ENCODE results near the gene VGLL1. TPM values are rescaled to one million over a fixed set of nuclear protein-coding genes. Genes with fewer than 3 reads are reported as not detected.

Gene VGLL1, protein sequence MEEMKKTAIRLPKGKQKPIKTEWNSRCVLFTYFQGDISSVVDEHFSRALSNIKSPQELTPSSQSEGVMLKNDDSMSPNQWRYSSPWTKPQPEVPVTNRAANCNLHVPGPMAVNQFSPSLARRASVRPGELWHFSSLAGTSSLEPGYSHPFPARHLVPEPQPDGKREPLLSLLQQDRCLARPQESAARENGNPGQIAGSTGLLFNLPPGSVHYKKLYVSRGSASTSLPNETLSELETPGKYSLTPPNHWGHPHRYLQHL
- total RNA-seq = not detected
- long read RNA-seq, donor 1 = 0 reads
- long read RNA-seq, donor 2 = 0 reads

GRCh38 chrX:136531951-136532350 lies at the start of gene VGLL1:
Gene VGLL1, plus strand, starts transcription at chrX:136532215. Its CDS starts 3,806 bp downstream, at chrX:136536021.
- no peak within 1 kb of the TSS for H3K4me3 ChIP-seq
- DNase-seq (no peak), ATAC-seq (no peak)
- H3K9me3 ChIP-seq = no peaks in the 10 kb centered on the region
- H3K4me1 ChIP-seq (ENCODE audit: low read depth) = no peaks in the 10 kb centered on the region
- TF ChIP-seq, protein P1, sequence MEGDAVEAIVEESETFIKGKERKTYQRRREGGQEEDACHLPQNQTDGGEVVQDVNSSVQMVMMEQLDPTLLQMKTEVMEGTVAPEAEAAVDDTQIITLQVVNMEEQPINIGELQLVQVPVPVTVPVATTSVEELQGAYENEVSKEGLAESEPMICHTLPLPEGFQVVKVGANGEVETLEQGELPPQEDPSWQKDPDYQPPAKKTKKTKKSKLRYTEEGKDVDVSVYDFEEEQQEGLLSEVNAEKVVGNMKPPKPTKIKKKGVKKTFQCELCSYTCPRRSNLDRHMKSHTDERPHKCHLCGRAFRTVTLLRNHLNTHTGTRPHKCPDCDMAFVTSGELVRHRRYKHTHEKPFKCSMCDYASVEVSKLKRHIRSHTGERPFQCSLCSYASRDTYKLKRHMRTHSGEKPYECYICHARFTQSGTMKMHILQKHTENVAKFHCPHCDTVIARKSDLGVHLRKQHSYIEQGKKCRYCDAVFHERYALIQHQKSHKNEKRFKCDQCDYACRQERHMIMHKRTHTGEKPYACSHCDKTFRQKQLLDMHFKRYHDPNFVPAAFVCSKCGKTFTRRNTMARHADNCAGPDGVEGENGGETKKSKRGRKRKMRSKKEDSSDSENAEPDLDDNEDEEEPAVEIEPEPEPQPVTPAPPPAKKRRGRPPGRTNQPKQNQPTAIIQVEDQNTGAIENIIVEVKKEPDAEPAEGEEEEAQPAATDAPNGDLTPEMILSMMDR (IDR thresholded peaks at IDR 0.05) = no peak
- intact Hi-C loops (cut with DNase I, micrococcal nuclease) = no loop called here
- no peaks in the 10 kb centered on the region for H3K36me3 ChIP-seq (ENCODE audit: low read depth)

- no peak for ATAC-seq
- no peak within 1 kb of the TSS for H3K4me3 ChIP-seq
- DNase-seq = no peak
- H3K9me3 ChIP-seq = no peaks in the 10 kb centered on the region
- H3K4me1 ChIP-seq (ENCODE audit: low read depth) = no peaks in the 10 kb centered on the region
- TF ChIP-seq, protein P1 (IDR thresholded peaks at IDR 0.05) = no peak
- H3K36me3 ChIP-seq (ENCODE audit: low read depth) = no peaks in the 10 kb centered on the region
- intact Hi-C loops (cut with DNase I, micrococcal nuclease) = no loop called here
These were observed 44.4 kb upstream of the VGLL1 start, which contains the start of gene BRS3 for GRCh38 chrX:136487647-136488046. Gene BRS3, plus strand, starts transcription at chrX:136487947. Its CDS starts 168 bp downstream, at chrX:136488115.

DNA sequence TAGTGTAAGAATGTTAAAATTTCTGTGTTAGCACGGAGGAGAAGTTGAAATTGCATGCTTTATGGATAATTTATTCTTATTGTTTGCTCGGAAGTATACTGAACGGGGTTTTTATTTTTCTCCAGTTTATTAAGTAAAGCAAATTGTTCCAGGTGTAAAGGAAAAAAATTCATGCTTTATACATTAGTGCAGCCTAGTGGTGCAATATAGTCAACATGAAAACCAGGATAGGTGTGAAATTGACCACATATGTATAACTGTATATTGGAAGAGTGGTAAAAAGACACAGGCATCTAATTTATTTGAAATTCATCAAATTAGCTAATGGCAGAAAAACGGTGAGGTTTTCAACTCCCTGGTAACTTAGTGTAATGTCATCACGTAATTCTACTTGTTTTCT lies 43.3 kb upstream of the VGLL1 start:
- TF ChIP-seq, protein P1 (IDR thresholded peaks at IDR 0.05) = no peak

GRCh38 chrX:136491832-136492231 lies 40.2 kb upstream of the VGLL1 start:
- ATAC-seq (no peak), DNase-seq (no peak)
- H3K4me3 ChIP-seq = no peak overlapping the region
- intact Hi-C loops (cut with DNase I, micrococcal nuclease) = no loop called here
- TF ChIP-seq, protein P1 (IDR thresholded peaks at IDR 0.05) = no peak
- H3K36me3 ChIP-seq (ENCODE audit: low read depth) = no peaks in the 10 kb centered on the region
- H3K9me3 ChIP-seq = no peaks in the 10 kb centered on the region
- no peaks in the 10 kb centered on the region for H3K4me1 ChIP-seq (ENCODE audit: low read depth)

More for the DNA sequence above, 43.3 kb upstream of the VGLL1 start:
- Histone ChIP-seq H3K9me3 (no peaks in the 10 kb centered on the region), H3K36me3 (ENCODE audit: low read depth) (no peaks in the 10 kb centered on the region), H3K4me1 (ENCODE audit: low read depth) (no peaks in the 10 kb centered on the region), H3K4me3 (no peak overlapping the region)
- ATAC-seq (no peak), DNase-seq (no peak)
- intact Hi-C loops (cut with DNase I, micrococcal nuclease) = no loop called here

DNA sequence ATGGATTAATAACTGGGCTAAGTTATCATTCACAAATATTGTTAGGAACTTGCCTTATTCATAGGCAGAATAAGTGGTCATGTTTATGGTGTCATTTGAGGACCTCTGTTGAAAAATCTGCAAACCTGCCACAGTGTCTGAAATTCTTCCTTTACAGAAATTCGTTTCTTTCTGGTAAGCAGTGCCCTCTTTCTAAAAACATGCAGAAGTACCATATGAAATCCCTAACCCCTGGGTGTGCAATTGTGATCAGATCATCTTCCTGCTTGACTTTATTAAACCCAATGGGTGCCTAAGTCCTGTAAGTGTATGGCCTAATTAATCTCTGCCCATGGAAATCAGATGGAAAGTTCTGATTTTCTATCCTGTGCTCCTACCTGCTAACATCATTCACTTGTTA lies 39.0 kb upstream of the VGLL1 start:
- H3K4me3 ChIP-seq = no peak overlapping the region
- H3K36me3 ChIP-seq (ENCODE audit: low read depth) = no peaks in the 10 kb centered on the region
- H3K4me1 ChIP-seq (ENCODE audit: low read depth) = no peaks in the 10 kb centered on the region
- H3K9me3 ChIP-seq = no peaks in the 10 kb centered on the region
- no peak for DNase-seq
- no peak for ATAC-seq
- intact Hi-C loops (cut with DNase I, micrococcal nuclease) = no loop called here
- TF ChIP-seq, protein P1 (IDR thresholded peaks at IDR 0.05) = no peak

Measured in mucosa of descending colon (tissue), 3 donors.